Omental fat pad (tissue), 4 donors: Measurements from ENCODE around the gene LUZP2. TPM values are rescaled to one million over a fixed set of nuclear protein-coding genes. Genes with fewer than 3 reads are reported as not detected.

Experiments
- ATAC-seq: fragments of 150-250 bp; one replicate; pipeline ENCODE4 v1.9.1; 2016; ENCODE audit warnings: mild to moderate bottlenecking, moderate library complexity; ENCODE audit not compliant: low FRiP score
- DNase-seq: peaks from one replicate; pipeline ENCODE4 v3.0.0-alpha.2; 2019; ENCODE audit warnings: low spot score
- total RNA-seq, 4 donors: library from RNA; depleted of rRNA; stranded (reverse); fragments of >200 nt; gene quantifications; one replicate each; pipeline ENCODE4 v1.1.0, GENCODE V29; 2016
- TF ChIP-seq, protein P1 (sequence below), 3 donors: fragments of 450-650 bp; IDR thresholded peaks; one replicate each; pipeline ENCODE4 v1.5.1; 2016 to 2017; ENCODE audit warnings: antibody characterized with exemption in 3 of 3, mild to moderate bottlenecking in 3 of 3, moderate library complexity in 2 of 3

LUZP2 gene
- total RNA-seq, 4 donors from 2014 or later: 0.63 TPM; not detected in 3

DNA sequence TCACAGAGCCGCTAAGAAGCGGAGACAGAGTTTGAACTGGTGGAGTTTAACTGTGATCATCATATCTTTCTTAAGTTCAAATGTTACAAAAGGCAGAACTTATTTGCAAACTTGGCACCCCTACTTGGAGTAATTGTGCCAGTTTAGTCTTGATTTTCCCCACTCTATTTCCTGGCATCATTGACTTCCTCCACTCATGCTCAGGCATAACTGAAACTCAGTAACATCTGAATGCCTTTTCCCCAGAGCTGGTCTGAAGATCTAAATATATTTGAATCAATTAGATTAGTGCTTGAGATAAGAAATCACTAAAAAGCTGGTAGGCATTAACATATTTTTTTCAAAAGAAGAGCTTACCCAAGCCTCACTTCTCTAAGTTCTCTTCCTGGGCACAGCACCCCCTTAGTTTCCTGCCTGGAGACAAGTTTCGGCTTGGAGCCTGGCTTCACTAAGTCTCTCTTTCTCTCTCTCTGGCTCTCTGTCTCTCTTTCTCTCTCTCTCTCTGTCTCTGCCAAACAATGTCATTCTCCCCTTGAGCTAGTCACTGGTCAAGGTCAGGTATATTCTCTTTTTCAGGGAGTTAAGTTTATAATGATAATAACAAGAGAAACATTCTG is 190.8 kb downstream of the LUZP2 start:
- ATAC-seq: no peak

DNA sequence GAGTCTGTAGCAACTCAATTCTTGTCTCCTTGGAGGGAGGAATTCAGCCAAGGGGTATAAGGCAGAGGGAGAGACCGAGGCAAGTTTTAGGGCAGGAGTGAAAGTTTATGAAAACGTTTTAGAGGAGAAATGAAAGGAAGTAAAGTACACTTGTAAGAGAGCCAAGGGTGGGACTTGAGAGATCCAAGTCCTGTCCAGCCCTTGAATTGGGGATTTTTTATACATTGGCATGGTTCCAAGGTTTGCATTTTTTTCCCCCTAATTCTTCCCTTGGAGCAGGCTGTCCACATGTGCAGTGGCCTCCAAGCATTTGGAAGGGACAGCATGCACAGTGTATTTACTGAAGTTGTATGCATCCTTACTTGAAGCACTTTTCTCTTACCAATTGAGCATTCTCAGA is 192.1 kb downstream of the LUZP2 start:
- no peak for ATAC-seq
- DNase-seq: no peak
- TF ChIP-seq, protein P1, sequence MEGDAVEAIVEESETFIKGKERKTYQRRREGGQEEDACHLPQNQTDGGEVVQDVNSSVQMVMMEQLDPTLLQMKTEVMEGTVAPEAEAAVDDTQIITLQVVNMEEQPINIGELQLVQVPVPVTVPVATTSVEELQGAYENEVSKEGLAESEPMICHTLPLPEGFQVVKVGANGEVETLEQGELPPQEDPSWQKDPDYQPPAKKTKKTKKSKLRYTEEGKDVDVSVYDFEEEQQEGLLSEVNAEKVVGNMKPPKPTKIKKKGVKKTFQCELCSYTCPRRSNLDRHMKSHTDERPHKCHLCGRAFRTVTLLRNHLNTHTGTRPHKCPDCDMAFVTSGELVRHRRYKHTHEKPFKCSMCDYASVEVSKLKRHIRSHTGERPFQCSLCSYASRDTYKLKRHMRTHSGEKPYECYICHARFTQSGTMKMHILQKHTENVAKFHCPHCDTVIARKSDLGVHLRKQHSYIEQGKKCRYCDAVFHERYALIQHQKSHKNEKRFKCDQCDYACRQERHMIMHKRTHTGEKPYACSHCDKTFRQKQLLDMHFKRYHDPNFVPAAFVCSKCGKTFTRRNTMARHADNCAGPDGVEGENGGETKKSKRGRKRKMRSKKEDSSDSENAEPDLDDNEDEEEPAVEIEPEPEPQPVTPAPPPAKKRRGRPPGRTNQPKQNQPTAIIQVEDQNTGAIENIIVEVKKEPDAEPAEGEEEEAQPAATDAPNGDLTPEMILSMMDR (IDR thresholded peaks at IDR 0.05): no peak

More for the DNA sequence above, 190.8 kb downstream of the LUZP2 start:
- TF ChIP-seq, protein P1 (IDR thresholded peaks at IDR 0.05): no peak
- DNase-seq: no peak

DNA sequence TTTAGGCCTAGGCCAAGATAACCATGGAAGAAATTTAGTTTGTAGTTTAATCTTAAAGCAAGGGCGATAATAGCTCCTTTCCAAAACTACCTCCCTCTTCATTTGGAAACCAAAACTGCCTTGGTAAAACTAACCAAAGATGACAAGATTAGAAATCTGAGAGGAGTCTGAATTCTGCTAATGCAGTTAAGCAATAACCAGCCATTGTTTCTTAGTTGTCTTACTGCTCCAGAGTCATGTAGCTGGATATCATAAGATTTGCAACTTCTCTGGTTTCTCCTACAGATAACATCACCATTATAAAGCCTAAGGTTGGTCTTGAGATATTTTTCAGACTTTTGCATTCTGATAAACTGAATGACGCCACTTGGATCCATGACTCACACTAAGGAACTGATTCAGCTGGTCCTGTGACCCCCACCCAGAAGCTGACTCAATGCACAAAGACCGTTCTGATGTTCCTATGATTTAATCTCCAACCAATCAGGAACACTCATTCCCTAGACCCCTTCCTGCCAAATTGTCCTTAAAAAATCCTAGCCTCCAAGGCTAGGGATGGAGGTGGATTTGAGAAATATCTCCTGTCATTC is 200.8 kb downstream of the LUZP2 start:
- no peak for DNase-seq
- TF ChIP-seq, protein P1 (IDR thresholded peaks at IDR 0.05): no peak
- ATAC-seq: no peak

DNA sequence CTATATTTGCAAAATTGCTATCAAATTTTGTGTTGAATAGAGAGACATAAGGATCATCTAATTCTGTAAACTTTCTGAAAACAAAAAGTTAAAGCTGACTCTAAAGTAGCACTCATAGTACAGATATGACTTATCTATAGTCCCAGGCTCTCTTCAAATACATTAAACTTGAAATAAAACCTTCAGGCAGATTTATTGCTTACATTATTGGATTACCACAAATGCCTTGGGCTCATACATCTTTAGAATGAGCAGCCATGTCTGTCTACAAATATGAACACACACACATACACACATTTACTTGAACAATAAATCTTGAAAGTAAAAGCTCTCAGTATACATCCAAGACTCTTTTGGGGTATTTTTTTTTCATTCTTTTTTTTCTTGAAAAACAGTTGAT is 207.9 kb downstream of the LUZP2 start:
- DNase-seq (no peak), ATAC-seq (no peak)
- TF ChIP-seq, protein P1 (IDR thresholded peaks at IDR 0.05): no peak

DNA sequence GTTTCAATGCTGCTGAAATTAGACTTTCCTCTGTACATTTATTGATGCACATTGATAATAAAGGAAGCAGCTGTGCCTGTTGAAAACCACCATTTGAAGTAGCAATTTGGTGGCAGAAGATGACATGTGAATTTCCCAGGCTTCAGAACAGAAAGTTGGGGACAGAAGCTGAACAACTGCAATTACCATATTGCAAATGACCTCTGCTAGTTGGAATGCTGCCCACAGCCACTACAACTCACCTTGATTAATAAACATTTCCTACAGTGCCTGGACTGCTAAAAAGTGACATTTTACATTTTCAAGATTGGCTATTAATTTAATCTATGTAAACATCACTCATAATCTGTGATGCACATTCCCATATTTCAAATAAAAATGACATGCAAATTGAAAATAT is 208.6 kb downstream of the LUZP2 start:
- TF ChIP-seq, protein P1 (IDR thresholded peaks at IDR 0.05): no peak
- ATAC-seq (no peak), DNase-seq (no peak)

DNA sequence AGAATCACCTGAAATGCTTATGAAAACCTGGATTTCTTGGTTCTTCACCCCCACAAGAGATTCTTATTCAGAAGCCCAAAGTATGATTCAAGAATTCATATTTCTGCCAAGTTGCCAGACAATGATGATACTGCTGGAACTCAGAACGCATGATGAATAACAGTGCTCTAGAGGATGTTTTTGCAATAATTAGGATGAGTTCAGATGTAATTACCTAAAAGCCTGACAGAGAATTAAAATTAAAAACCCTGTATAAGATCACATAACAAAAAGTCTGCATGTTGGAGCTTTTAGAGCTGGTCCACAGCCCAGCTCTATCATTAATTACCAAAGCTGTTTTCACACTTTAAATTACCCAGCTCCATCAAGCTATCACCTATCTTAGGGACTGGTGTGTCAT is 211.8 kb downstream of the LUZP2 start:
- ATAC-seq: no peak

More for the DNA sequence above, 211.8 kb downstream of the LUZP2 start:
- TF ChIP-seq, protein P1 (IDR thresholded peaks at IDR 0.05): no peak
- no peak for DNase-seq
